Airway epithelial cell (primary cell): ENCODE data around the gene YIPF7. TPM values are rescaled to one million over a fixed set of nuclear protein-coding genes. Genes with fewer than 3 reads are reported as not detected.

Experiments used
- total RNA-seq: library from RNA; depleted of rRNA; stranded (reverse); fragments of >200 nt; gene quantifications from 2 replicates; pipeline ENCODE4 v1.2.3, GENCODE V29; 2015

YIPF7 gene
- not detected in 2 replicates for total RNA-seq

GRCh38 chr4:44651425-44651824, at the start of gene YIPF7:
Gene YIPF7, minus strand, starts transcription at chr4:44651625. Its CDS starts 1,525 bp downstream, at chr4:44650100.

DNA sequence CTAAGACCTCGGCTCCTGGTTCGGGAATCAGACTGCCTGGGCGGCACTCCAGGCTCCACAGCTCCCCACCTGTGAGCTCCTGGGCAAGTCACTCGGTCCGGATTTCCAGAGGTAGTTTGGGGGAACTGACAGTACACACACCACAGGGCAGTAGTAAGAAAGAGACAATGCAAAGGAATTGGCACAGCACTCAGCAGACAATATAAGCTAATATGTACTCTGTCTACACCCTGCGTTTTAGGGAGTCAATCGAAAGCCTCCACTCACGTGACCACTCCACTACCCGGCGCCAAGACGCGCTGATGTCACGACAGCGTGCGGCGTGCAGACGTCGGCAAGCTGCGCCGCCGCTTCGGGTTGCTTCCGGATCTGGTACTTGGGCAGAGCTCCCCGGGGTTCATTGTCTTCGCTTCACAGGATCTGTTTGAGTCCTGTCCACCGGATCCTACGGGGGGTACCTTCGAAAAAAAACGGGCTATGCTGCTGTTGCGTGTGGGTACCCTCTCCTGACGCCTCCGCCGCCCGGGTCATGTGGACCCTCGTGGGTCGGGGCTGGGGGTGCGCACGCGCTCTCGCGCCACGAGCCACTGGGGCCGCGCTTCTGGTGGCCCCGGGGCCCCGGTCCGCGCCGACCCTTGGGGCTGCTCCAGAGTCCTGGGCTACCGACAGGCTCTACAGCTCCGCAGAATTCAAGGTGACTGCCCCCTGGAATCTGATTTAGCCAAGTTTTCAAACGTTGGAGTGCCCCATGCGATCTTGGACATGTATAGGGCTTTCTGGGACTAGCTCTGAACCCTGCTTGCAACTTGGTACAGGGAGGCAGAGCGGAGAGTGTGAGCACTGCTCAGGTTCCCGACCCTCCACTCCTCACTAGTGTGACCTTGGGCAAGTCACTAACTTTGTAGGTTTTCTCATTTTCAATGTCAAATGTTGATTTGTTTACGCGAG, 26.9 kb upstream of the YIPF7 start, which contains the start of gene GUF1:
Gene GUF1, plus strand, starts transcription at position 327 of the 948 bp plus-strand sequence. Its CDS starts 203 bp downstream, at position 530.

Other genes starting within 250 kb of the YIPF7 start
- gene KCTD8, start 202.8 kb downstream of the YIPF7 start, total RNA-seq, result not detected in 2 replicates
- 16.4 and 22.6 TPM in 2 replicates for gene GUF1, start 26.8 kb upstream of the YIPF7 start, total RNA-seq
- gene GNPDA2, start 74.9 kb upstream of the YIPF7 start, total RNA-seq, result 11.8 and 12.6 TPM in 2 replicates